OCI-M2 (cell line): ENCODE data around the gene CCL4L2.
"Not testable (repeated sequence)": the region's sequence is repeated elsewhere in the genome, so short reads cannot be mapped to it uniquely, and the experiment has no call there.

Experiments
- DNase-seq: peaks from one replicate; lab custom pipeline; 2025; ENCODE audit not compliant: unreplicated experiment; lab: John Stamatoyannopoulos, UW

CCL4L2 gene

DNA sequence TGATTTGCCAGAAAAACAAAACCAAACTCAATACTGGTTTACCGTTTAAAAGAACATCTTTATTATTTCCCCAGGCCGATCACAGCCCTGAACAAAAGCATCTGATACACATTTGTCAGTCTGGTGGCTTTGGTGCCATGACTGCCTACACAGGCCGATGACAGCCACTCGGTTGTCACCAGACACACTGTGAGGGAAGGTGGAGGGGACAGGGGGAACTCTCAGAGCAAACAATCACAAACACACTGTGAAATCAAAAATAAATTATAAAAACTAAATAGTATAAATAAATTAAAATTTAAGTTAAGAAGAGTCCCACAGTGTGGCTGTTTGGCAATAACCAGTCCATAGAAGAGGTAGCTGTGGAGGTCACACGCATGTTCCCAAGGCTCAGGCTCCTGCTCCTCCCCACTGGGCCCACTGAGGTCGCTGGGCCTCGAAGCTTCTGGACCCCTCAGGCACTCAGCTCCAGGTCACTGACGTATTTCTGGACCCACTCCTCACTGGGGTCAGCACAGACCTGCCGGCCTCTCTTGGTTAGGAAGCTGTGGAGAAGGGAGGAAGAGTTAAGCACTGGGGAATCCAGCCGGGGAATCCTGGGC, 15.9 kb upstream of the CCL4L2 start:
- not testable (repeated sequence) for DNase-seq

GRCh38 chr17:36195434-36196130, 15.3 kb upstream of the CCL4L2 start:
- no peak for DNase-seq

GRCh38 chr17:36196131-36196486, 14.8 kb upstream of the CCL4L2 start:
- DNase-seq = no peak

GRCh38 chr17:36197387-36197703, 13.5 kb upstream of the CCL4L2 start:
- no peak for DNase-seq

DNA sequence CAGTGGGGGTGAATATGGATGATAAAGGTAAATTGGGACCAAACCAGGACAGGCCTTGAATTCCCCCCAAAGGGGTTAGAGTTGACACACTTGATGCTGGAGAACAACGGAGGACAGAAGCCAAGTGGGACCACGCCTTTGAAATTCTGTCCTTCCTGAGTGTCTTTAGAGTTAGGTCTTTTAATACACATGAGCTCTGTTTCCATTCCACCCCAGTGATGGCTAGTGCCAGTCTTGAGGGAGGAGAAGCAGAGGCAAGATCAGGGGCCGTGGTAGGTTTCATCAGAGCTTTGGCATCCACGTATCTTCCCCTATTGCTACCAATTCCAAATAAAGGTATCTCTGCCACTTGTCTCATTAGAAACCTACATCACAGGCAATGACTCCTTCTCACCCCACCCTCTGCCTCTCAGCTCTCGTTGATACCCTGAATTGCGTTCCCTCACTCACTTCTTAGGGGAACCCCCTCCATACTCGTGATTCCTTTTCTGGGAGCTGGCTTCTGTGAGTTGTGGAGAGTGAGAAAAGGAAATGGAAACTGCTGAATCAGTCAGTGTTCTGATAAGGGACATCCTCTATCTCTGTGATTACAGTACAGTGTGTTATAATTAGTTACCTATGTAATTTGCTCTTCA, 11.9 kb upstream of the CCL4L2 start:
- DNase-seq = no peak

DNA sequence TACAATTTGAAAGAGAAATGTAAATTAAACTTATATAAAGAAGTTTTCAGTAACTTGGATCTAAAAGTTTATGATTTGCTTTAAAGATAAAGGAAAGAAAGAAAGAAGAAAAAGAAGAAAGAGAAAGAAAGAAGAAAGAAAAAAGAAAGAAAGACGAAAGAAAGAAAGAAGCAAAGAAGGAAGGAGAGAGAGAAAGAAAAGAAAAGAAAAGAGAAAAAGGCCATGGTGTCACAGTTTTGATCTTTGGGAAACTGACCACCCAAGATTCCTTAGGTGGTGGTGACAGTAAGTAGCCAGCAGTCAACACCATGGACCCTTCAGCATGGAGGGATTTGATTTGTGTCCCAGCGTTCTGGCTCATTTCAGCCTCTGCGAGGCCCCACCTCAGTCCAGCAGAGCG, 9.8 kb upstream of the CCL4L2 start:
- not testable (repeated sequence) for DNase-seq

- not testable (repeated sequence) for DNase-seq
These were observed 9.4 kb upstream of the CCL4L2 start for GRCh38 chr17:36201506-36201905.

GRCh38 chr17:36203335-36203734, 7.5 kb upstream of the CCL4L2 start:
- no peak for DNase-seq

GRCh38 chr17:36204724-36205500, 6.0 kb upstream of the CCL4L2 start:
- no peak for DNase-seq

GRCh38 chr17:36205637-36206485, 5.0 kb upstream of the CCL4L2 start:
- no peak for DNase-seq

DNA sequence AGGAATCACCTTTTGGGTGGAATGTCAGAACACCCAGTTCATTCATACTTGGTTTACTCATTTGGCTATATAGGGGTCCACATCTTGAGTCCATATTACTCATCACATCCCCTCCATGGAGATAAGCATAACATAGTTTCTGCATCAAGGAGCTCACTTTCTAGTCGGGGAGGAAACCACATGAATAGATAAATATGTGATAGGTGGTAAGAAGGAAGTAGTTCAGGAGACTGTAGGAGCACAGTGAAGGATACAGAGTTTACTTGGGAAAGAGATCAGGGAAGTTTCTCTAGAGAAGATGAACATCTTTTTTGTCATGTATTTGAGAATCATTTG, 4.4 kb upstream of the CCL4L2 start:
- not testable (repeated sequence) for DNase-seq

GRCh38 chr17:36207383-36207782, 3.5 kb upstream of the CCL4L2 start:
- not testable (repeated sequence) for DNase-seq

DNA sequence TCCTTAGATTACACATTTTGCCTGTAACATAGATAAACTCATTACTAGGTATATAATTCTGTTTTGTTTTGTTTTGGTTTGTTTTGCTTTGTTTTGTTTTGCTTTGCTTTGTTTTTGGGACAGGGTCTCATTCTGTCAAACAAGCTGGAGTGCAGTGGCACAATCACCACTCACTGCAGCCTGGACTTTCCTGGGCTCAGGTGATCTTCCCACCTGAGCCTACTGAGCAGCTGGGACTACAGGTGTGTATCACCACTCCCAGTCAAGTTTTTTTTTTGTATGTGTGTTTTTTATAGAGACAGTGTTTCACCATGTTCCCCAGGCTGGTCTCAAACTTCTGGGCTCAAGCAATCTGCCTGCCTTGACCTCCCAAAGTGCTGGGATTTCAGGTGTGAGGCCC, 1.3 kb upstream of the CCL4L2 start:
- no peak for DNase-seq

GRCh38 chr17:36211484-36212271, 815 bp downstream of the CCL4L2 start:
- DNase-seq = not testable (repeated sequence)

DNA sequence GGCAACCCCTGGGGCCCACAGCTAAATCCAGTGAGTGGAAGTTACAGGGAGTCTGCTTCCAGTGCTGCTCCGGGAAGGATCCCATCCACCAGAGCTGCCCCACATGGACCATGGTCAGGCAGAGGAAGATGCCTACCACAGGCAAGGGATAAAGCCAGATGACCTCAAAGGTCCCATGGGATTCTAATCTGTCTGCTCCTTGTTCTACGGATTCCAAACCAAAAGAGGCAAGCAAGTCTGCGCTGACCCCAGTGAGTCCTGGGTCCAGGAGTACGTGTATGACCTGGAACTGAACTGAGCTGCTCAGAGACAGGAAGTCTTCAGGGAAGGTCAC, 1.4 kb downstream of the CCL4L2 start:
- DNase-seq = no peak

DNA sequence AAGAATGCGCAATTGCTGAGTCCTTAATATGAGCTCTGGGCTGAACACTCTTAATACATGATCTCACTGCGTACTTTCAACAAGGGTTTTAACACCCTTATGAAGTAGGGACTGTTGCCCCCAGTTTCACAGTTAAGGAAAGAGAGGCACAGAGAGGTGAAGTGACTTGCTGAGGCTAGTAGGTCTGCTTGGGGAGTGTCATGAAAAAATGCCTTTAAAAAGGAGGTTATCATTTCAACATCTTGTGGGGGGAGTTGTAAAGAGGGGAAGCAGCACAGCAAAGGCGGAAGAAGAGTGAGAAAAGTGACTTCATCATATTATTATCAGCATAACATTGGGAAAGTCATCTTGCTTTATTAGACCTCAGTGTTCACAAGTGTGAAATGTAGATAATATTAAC, 2.1 kb downstream of the CCL4L2 start:
- no peak for DNase-seq

- DNase-seq = no peak
These were observed 2.8 kb downstream of the CCL4L2 start for GRCh38 chr17:36213695-36214094.

GRCh38 chr17:36214918-36215317, 4.1 kb downstream of the CCL4L2 start:
- no peak for DNase-seq

- DNase-seq = not testable (repeated sequence)
These were observed 4.8 kb downstream of the CCL4L2 start for GRCh38 chr17:36215406-36216308.
